HG03571 (cell line): ENCODE data around the gene SMG1.
"Not testable (repeated sequence)": the region's sequence is repeated elsewhere in the genome, so short reads cannot be mapped to it uniquely, and the experiment has no call there.

Experiments
- ATAC-seq: cut with Tn5 transposase; IDR thresholded peaks from one replicate; pipeline ENCODE4 v1.9.1; 2021; ENCODE audit not compliant: unreplicated experiment

Gene SMG1

DNA sequence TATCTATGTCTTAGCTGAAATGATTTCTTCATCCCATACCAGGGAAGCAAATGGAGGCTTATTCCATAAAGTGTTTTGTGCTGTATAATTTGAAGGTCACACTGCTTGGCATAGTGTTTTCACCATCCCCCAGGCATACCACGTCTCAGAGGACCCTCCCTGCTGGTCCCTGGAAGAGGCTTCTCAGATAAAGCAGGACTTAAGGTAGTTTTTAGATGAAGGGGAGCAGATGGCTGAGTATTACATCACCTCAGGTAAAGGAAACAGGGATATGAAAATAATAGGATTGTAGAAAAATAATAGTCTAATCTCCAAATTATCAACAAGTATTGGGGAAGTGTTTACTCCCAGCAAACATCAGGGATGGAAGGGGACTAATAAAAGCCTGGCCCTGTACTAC lies 7.3 kb upstream of the SMG1 start:
- no peak for ATAC-seq

DNA sequence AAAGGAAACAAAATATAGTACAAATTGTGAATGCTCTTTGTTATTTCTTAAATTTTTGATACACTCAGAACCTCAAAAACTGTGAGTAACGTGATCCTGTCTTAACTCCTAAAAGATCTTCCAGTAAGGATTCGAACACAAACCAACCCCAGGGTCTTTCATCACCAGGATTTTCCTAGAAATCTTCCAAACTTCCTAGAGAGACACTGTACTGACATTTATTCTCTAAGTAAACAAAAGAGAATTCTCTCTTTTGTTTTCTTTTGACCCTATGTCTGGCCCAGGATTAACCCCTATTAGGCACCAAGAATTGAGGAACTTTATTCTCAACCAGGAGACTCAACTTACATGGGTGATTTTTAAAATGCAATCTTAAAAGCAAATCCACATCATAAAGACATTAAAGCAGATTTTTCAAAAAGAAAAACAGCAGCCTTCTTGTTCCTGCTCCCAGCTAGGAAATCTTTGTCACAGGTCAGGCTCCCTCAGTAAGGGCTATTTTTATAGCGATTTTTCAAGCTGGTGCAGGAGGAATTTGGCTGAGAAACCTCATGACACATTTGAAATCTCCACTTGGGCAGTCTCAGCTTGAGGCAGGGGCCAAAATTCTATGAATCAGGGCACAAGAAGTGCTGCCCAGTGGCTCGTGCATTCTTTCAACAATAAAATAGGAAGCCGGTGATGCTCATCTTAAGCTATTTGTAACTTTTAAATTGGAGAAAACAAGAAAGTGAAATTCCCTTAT lies 6.2 kb upstream of the SMG1 start:
- ATAC-seq, result no peak

- ATAC-seq, result no peak
Measured at GRCh38 chr16:18931756-18932155, 5.5 kb upstream of the SMG1 start.

GRCh38 chr16:18930095-18930494 lies 3.9 kb upstream of the SMG1 start:
- ATAC-seq, result not testable (repeated sequence)

DNA sequence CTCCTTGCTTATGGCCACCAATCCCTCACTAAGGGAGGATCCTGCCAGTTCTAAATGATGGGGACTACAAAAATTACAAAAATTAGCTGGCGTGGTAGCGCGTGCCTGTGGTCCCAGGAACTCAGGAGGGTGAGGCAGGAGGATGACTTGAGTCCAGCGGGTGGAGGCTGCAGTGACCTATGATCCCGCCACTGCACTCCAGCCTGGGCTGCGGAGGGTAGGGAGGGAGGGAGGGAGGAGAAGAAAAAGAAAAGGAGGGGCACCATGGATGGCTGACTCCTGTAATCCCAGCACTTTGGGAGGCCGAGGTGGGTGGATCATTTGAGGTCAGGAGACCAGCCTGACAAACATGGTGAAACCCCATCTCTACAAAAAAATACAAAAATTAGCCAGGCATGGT lies 1.9 kb upstream of the SMG1 start:
- not testable (repeated sequence) for ATAC-seq

- peak; percentile 31 for ATAC-seq
Measured at GRCh38 chr16:18925215-18925985, 808 bp downstream of the SMG1 start.

GRCh38 chr16:18923935-18924334 lies 2.3 kb downstream of the SMG1 start:
- not testable (repeated sequence) for ATAC-seq

- not testable (repeated sequence) for ATAC-seq
Measured at GRCh38 chr16:18923124-18923523, 3.1 kb downstream of the SMG1 start.

GRCh38 chr16:18909585-18909984 lies 16.6 kb downstream of the SMG1 start:
- not testable (repeated sequence) for ATAC-seq

DNA sequence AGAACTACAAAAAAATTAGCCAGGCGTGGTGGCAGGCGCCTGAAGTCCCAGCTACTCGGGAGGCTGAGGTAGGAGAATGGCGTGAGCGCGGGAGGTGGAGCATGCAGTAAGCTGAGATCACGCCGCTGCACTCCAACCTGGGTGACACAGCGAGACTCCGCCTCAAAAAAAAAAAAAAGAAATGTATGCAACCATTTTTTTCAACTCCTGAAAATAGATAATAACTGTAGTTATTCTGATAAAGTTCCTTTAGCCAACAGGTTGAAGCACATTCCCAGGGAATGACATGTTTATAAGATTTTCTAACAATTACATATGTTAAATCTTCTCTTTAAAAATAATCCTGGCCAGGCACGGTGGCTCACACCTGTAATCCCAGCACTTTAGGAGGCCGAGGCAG lies 17.5 kb downstream of the SMG1 start:
- ATAC-seq, result not testable (repeated sequence)

- not testable (repeated sequence) for ATAC-seq
Measured at GRCh38 chr16:18902778-18903177, 23.4 kb downstream of the SMG1 start.

DNA sequence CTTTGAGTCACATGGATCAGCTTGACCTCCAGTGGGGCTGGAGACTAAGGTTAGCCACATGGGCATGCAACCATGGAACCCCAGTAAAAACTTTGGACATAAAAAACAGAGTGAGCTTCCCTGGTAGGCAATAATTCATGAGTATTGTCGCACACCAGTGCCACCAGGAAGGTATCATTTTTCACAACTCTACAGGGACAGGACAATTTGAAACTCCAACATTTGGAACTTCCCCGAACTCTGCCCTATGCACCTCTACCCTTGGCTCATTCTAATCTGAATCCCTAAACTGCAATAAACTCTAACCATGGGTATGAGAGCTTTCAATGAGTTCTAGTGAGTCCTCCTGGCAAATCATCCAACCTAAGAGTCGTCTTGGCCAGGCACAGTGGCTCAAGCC lies 24.2 kb downstream of the SMG1 start:
- not testable (repeated sequence) for ATAC-seq

DNA sequence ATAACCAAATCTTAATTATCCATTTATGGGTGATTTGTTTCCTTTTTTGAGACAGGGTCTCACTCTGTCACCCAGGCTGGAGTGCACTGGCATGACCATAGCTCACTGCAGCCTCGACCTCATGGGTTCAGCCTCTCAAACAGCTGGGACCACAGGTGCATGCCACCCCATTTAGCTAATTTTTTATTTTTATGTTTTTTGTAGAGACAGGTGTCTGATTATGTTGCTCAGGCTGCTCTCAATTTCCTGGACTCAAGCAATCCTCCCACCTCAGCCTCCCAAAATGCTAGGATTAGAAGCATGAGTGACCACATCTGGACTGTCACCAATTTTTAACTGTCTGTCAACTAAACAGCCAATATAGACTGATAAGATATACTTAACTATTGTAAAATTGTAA lies 25.0 kb downstream of the SMG1 start:
- not testable (repeated sequence) for ATAC-seq

- ATAC-seq, result not testable (repeated sequence)
Measured at GRCh38 chr16:18884456-18884855, 41.8 kb downstream of the SMG1 start.

GRCh38 chr16:18877734-18878133 lies 48.5 kb downstream of the SMG1 start:
- ATAC-seq, result not testable (repeated sequence)

DNA sequence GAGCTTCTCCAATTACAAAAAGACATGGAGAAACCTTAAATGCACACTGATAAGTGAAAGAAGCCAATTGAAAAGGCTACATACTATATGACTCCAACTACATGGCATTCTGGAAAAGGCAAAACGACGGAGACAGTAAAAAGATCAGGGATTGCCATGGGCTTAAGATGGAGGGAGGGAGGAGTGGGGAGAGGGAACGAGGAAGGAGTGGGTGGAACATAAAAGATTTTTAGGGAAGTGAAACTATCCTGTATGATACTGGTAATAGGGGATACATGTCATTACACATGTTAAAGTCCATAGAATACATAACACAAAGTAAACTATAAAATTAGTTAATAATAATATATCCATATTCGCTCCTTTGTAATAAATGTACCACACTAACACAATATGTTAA lies 48.9 kb downstream of the SMG1 start:
- ATAC-seq, result not testable (repeated sequence)

DNA sequence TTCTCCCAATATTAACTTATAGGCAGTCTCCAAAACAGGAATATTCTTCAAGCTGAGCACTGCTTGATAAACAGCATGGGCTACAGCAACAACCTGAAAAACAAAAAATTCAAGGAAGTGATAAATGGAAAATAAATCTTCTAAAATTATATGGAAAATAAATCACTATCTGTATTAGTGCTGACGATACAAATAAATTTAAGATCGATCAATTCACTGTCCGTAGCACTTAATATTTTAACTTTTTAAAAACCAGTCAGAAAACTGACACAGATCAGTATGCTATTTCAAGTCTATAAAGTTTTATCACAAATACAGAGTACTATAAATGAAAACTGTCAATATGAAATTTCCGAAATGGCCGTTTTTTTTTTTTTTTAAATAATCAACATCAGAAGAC lies 49.9 kb downstream of the SMG1 start:
- ATAC-seq, result not testable (repeated sequence)

GRCh38 chr16:18869043-18869771 lies 57.0 kb downstream of the SMG1 start:
- not testable (repeated sequence) for ATAC-seq

DNA sequence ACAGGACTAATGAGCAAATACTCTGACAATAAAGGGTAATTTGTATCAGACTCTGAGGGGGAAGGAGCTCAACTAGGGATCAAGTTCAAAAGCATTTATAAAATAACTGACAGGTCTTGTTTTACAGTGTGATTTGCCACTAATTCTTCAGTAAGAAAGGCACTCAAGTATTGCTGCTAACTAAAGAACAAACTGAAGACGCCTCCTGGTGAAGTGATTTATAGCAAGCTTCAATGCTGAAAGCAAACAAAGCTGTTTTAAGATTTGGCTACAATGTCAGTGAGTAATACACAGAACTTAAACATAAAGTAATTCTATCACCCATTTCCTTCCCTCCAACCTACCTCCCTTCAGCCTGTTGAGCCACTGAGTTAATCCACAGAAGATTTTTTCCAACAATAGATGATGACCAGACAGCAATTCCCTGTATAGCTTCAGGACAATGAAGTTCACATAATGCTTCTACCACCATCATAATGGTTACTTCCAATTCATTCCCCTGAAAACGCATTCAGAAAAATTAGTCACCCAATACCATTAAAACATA lies 59.9 kb downstream of the SMG1 start:
- ATAC-seq, result not testable (repeated sequence)

DNA sequence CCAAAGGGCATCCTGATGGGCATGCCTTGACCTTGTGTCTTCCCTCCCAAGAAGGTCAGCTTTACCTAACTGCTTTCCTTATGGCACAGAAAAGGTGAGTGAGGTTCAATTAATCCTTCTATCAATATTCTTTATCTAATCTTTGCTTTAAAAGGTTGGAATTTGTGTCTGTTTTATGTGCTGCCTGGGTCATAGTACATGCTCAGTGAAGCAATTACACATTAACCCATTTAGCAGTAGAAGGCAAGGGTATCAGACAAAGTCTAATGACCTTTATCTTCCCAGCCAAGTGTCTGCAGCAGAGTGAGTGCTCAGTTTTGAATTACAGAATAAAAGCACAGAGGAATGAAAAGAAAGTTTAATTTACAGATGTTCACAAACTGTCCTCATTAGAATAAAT lies 63.3 kb downstream of the SMG1 start:
- ATAC-seq, result not testable (repeated sequence)

DNA sequence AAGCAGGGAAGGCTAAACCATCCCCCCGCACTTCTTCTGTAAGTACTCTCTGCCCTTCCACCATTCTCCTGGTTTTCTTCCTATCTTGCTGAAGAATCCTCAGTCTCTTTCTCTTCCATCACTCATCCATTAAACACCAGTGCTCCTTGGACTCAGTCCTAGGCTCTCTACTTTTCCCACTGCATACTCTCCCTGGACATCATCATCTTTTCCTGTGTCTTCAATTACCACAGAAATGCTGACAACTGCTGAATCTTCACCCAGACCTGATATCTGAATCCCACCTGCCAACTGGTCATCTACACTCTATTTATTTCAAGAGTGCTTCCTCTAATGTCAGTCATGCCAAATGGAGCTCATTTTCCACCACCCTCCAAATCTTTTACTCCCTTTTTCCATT lies 71.0 kb downstream of the SMG1 start:
- ATAC-seq, result no peak
